Activated CD4-positive, alpha-beta T cell treated with anti-CD3 and anti-CD28 coated beads, Interleukin-2, Interleukin-6, amounts not matched to agents 100 ng/mL and 50 ng/mL, durations not matched to agents 16 hours and 8 hours (primary cell): Measurements from ENCODE around the gene PDE4C.
"Not testable (repeated sequence)": the region's sequence is repeated elsewhere in the genome, so short reads cannot be mapped to it uniquely, and the experiment has no call there.

Experiments
- DNase-seq: peaks from one replicate; pipeline ENCODE4 v3.0.0-alpha.2; 2020

Gene PDE4C

GRCh38 chr19:18221815-18222725, 4.2 kb downstream of the PDE4C start:
- DNase-seq = no peak

DNA sequence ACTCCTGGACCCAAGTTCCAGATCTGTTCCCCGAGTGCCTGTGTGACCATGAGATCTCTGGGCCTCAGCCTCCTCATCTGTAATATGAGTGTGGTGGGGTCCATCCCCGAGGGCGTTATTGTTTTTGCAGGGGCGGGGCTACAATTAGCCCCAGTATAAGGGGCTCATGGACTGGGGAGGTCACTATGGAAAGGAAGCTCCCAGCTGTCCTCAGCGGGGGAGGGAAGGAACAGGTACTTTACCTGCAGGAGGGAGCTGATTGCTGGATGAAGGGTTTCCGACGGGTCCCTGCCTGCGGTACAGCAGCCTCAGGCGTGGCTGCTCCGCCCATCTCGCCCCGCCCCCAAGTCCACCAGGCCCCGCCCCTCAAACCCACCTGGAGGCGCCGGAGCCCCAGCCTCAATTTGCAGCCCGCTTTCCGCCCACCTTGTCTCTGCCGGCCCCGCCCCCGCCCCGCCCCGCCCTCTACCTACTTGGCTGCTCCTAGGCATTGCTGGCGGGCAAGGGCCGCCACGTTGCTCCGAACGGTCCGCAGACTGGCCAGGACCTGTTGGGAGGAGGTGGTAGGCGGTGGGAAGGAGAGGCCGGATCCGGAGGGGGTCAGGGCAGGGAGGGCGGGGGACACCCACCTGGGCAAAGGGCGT, 5.5 kb downstream of the PDE4C start:
- no peak for DNase-seq

GRCh38 chr19:18219911-18220631, 6.2 kb downstream of the PDE4C start:
- no peak for DNase-seq

GRCh38 chr19:18218600-18218999, 7.6 kb downstream of the PDE4C start:
- no peak for DNase-seq

DNA sequence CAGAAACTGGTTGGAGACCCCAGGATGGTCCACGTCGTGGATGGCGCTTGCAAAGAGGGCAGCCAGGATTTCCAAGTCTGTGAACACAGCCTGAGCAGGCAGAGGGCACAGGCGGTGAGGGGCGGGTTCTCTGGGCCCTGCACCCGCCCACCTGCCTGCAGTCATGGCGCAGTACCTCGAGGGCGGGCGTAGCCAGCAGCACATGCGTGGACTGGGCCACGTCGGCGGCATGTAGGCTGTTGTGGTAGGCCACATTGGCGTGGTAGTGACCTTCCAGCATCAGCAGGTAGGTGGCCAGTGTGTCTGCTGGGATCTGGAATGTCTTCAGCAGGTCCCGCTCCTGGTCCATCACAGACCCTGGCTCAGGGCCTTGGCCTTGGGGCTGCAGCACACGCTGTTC, 8.1 kb downstream of the PDE4C start:
- DNase-seq = no peak

DNA sequence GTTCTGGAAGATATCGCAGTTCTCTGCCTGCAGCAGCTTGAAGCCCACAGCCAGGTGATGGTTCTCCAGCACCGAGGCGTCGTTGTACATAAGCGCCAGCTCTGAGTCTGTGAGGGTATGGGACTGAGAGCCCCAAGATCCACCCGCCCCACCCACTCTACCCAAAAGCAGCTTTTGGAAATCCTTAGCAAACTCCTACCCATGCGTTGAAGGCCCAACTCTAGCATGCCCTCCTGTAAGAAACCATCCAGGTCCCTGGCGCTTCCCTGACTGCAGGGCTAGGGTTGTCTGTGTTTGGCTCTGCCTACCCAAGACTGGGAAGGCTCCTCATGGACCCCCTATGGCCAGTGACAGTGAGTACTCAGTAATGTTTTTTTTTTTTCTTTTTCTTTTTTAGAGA, 9.4 kb downstream of the PDE4C start:
- no peak for DNase-seq

DNA sequence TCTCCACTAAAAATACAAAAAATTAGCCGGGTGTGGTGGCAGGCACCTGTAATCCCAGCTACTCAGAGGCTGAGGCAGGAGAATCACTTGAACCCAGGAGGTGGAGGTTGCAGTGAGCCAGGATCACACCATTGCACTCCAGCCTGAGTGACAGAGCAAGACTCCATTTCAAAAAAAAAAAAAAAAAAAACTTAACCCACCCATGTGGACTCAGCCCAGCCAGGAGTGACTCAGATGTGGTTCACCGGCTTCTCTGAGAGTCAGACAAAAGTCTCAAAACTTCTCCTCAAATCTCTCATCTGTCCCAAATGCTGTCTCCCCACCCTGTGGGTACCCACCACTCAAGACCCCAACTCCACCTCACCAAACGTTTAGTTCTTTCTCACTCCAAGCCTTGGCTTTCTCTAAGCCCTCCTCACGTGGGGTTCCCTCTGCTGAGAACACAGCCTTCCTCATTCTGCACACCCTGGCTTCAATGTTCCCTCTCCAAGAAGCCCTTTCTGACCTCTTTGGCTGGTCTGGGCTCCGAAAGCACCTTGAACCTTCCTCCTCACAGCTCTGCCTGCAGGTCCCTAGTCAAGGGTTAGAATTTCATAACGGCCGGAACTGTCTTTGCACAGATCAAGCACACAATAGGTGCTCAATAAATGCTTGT, 11.3 kb downstream of the PDE4C start:
- DNase-seq = no peak

- DNase-seq = no peak
These were observed 14.6 kb downstream of the PDE4C start for GRCh38 chr19:18211683-18212082.

- not testable (repeated sequence) for DNase-seq
These were observed 16.3 kb downstream of the PDE4C start for GRCh38 chr19:18209912-18210311.

GRCh38 chr19:18208098-18208951, 17.9 kb downstream of the PDE4C start:
- peak; percentile 54 for DNase-seq

- DNase-seq = no peak
These were observed 20.2 kb downstream of the PDE4C start for GRCh38 chr19:18206018-18206417.

DNA sequence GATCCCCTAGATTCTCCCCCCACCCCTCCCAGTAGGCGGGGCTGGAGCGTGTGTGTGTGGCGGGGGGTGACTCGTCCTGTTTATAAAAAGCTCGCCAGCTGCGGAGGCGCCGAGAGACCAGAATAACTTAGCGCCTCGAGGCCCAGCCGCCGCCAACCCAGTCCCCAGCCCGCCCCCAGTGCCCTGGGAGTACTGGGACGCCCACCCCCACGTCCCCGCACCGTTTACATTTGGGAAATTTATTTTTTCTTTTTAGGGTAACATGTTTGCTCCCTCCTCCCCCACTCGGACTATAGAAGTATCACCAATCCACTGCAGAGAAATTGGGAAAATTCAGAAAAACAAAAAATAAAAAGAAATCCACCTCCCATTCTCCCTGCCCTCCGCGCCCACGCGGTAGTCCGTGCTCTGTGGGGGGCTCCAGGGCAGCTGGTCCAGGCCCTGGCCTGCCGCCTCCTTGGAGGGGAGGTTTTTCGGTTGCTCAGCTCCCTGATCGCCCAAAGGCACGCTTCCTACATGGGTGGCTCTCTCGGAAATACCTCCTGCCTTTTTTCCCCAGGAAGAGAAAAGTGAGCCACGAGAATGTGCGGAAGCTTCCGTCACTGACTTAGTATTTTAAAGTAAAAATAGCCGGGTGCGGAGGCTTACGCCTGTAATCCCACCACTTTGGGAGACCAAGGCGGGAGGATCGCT, 20.9 kb downstream of the PDE4C start:
- DNase-seq = peak; percentile 46

DNA sequence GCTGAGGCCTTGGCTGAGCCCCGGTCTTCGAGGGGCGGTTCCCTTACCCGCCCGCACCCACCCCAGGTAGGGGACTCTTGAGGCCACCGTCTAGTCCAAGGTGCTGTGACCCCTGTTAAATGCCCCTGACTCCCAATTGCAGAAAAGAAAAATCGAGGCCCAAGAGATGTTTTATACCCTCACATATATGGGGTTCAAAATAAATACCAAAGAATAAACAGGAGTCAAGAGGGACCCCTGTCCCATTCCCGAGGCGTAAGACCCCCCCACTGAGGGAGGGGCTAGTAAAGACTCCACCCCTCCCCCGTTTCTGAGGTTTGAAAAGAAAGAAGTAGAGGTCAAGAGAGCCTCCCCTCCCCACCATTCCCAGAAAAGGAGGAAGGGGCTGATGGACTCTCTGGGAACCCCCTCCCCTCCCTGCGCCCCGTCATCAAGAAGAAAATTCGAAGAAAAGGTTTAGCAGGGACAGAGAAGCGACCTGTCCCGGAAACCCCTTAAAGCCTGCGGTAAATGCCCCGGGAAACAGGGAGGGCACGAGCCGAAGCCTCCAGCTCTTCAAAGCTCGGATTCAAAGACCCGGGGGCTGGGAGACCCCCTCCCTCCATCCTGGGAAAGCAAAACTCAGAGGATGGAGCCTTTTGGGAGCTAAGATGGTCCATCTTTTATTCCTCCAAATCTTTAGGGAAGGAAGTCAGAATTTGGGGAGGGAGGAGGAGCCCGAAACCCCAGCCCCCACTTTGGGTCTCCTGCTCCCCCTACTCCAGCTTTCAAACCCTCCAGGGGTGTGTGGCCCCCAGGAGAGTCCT, 21.6 kb downstream of the PDE4C start:
- DNase-seq = no peak

DNA sequence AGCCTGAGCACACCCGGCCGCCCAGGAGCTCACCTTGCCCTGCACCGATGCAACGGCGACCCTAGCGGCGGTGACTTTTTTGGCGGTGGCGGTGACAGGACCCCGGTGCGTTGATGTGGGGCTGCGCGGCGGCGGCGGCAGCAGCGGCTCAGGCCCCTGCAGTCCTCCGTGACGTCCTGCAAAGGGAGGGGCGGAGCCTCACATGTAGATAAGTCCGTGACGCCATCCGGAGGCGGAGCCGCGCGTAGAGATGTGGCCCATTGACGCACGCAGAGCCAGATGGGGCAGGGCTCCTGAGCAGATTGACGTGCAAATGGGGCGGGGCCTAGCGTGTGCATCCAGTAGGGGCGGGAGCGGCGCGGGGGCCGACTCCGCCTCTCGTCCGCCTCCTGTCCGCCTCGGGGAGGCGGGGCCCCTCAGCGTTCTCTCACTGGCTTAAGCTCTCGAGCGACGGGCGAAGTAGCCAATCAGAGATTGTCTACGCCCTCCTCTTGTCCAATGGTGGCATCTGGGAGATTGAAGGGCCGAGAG, 22.3 kb downstream of the PDE4C start, which contains the start of gene RAB3A:
RAB3A (minus strand) TSS at position 180 of the 531 bp plus-strand sequence. CDS start 1,302 bp downstream, outside the sequence.
- peak; percentile 100 for DNase-seq

- peak; percentile 49 for DNase-seq
These were observed 22.8 kb downstream of the PDE4C start for GRCh38 chr19:18203408-18203862.

GRCh38 chr19:18202778-18203407, 23.3 kb downstream of the PDE4C start:
- DNase-seq = no peak

- no peak for DNase-seq
These were observed 23.9 kb downstream of the PDE4C start for GRCh38 chr19:18202397-18202777.

- no peak for DNase-seq
These were observed 27.9 kb downstream of the PDE4C start for GRCh38 chr19:18198374-18198773.

GRCh38 chr19:18197941-18198340, 28.3 kb downstream of the PDE4C start:
- no peak for DNase-seq

DNA sequence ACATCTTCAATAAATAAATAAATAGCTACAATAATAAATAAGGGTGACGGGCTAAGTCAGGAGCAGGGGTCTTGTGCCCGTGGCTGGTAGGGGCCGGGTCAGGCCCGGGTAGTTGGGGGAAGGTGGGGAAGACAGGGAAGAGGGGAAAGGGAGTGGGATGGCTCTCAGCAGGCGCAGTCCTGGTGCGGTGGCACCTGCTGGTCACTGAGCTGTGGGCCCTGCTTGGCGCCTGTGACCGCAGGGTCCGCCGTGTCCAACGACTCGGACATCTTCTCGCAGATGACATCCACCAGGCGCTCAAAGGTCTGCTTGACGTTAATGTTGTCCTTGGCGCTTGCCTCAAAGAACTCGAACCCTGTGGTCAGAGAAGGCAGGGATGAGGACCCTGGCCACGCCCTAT, 28.9 kb downstream of the PDE4C start:
- no peak for DNase-seq
